Transverse colon (tissue), 4 donors: ENCODE data around the gene NLRC4. TPM values are rescaled to one million over a fixed set of nuclear protein-coding genes. Genes with fewer than 3 reads are reported as not detected.

Source experiments
- DNase-seq: peaks from one replicate; pipeline ENCODE4 v3.0.0-alpha.2; 2019
- H3K27ac ChIP-seq, 4 donors: fragments of 200-600 bp; sonication (generic); 2 replicates each; pipeline ENCODE4 v1.5.1; 2016 to 2018; ENCODE audit warnings: inconsistent platforms in 4 of 4
- H3K27me3 ChIP-seq: fragments of 200-600 bp; sonication (generic); 2 replicates; pipeline ENCODE4 v1.5.1; 2017; ENCODE audit warnings: inconsistent platforms
- H3K36me3 ChIP-seq, 4 donors: fragments of 200-600 bp; sonication (generic); 2 replicates each; pipeline ENCODE4 v1.5.1; 2017 to 2019; ENCODE audit warnings: inconsistent platforms in 4 of 4
- H3K4me1 ChIP-seq, 4 donors: fragments of 200-600 bp; sonication (generic); 2 replicates each; pipeline ENCODE4 v1.5.1; 2017 to 2020; ENCODE audit warnings: inconsistent platforms in 4 of 4
- H3K4me3 ChIP-seq, 4 donors: fragments of 200-600 bp; sonication (generic); 1 replicate in 1 of 4; 2 replicates in 3 of 4; pipeline versions ENCODE4 v1.5.1 to v1.6.1; 2017 to 2019; ENCODE audit warnings: inconsistent platforms in 4 of 4
- H3K9me3 ChIP-seq, 2 donors: fragments of 200-600 bp; sonication (generic); 2 replicates each; pipeline ENCODE4 v1.5.1; 2017 to 2019; ENCODE audit warnings: inconsistent platforms in 2 of 2
- EP300 ChIP-seq: sonication (generic); formaldehyde crosslinking; IDR thresholded peaks from one replicate; pipeline ENCODE4 v1.6.1; 2017; ENCODE audit warnings: antibody characterized with exemption, low read depth
- POLR2A ChIP-seq: fragments of 450-650 bp; IDR thresholded peaks from one replicate; pipeline ENCODE4 v1.6.1; 2016; ENCODE audit warnings: antibody characterized with exemption, mild to moderate bottlenecking, moderate library complexity
- POLR2AphosphoS5 ChIP-seq, 3 donors: sonication (generic); formaldehyde crosslinking; IDR thresholded peaks; one replicate each; pipeline ENCODE4 v1.6.1; 2016; ENCODE audit warnings: antibody characterized with exemption in 3 of 3
- WGBS, 2 donors: methylation state at CpG; one replicate each; pipeline ENCODE4 v1.1.5; 2018; ENCODE audit warnings: low coverage in 1 of 2; 5-methylcytosine and 5-hydroxymethylcytosine counted together
- in situ Hi-C, 4 donors: fragments of 200-750 bp; cut with MboI; loops; one replicate each; pipeline versions ENCODE4 v1.15.0 to v1.15.1; 2017; ENCODE audit warnings: low sequenced_read_pairs in 3 of 4, low pct_ligation_motif_present in 1 of 4, low pct_unique_long_range_greater_than_20kb in 1 of 4
- intact Hi-C: fragments of 100-400 bp; cut with DNase I; formaldehyde crosslinking; loops from one replicate; pipeline ENCODE4 v1.15.1; 2023; ENCODE audit warnings: low total_unique reads
- total RNA-seq, 4 donors: library from RNA; depleted of rRNA; stranded (reverse); fragments of >200 nt; gene quantifications; one replicate each; pipeline ENCODE4 v1.1.0, GENCODE V29; 2016
- TF ChIP-seq, protein P1 (sequence below), 5 experiments: fragments of 200-600 bp in 3 of 5; fragments of 450-650 bp in 2 of 5; sonication (generic) in 3 of 5; IDR thresholded peaks; 1 replicate in 2 of 5; 2 replicates in 3 of 5; pipeline ENCODE4 v1.5.1; 2016 to 2017; ENCODE audit warnings: antibody characterized with exemption in 5 of 5, inconsistent platforms in 3 of 5, mild to moderate bottlenecking in 2 of 5, moderate library complexity in 1 of 5

NLRC4 gene
- total RNA-seq, 4 donors from 2014 or later = 0.20 to 1.4 (median 0.39) TPM

DNA sequence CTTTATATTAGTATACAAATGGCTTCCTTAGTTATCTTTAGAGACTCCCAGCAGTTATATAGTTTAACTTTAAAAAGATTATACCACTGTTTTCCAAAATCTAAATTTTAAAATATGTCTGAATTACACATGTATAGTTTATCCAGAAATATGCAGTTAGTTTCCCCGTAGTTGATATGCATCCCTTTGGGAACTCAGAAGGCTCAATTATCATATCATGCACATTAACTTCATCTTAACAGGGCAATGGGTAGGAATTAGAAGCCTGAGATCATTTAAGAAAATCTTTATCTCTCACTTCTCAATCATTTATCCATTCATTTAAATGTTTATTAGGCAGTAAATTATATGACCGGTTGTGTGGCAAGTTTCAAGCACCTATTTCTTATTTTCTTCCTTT is 27.2 kb downstream of the NLRC4 start:
- no peaks in the 10 kb centered on the region for H3K9me3 ChIP-seq
- H3K27me3 ChIP-seq = no peaks in the 10 kb centered on the region
- intact Hi-C loops = no loop called here
- no peak overlapping the region for H3K4me3 ChIP-seq
- no peaks in the 10 kb centered on the region for H3K4me1 ChIP-seq
- in situ Hi-C loops = no loop called here
- no peak for DNase-seq
- TF ChIP-seq EP300 = no peak
- TF ChIP-seq POLR2A = no peak
- 91 to 92% methylated on average over 2 of the region's 2 CpGs for WGBS, 2 donors
- H3K27ac ChIP-seq = no peak overlapping the region
- no peaks in the 10 kb centered on the region for H3K36me3 ChIP-seq

DNA sequence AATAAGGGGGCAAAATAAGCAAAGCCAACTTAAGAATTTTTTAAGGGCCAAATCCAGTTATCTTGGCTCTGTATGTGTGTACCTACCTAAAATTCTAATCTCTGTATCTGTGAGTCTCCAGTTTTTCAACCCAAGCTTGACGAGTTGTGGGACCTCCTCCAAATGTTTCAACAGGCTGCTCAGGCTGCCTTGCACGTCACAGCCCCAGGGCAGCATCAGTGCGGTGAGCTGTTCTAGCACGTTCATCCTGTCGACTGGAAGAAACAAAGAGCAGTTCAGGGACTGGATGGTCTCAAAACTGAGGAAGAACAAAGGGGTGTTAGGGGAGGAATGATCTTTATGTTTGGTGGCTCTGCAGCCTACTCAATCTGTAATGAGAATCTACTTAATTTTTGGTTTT is 29.4 kb downstream of the NLRC4 start:
- H3K27ac ChIP-seq = no peak overlapping the region
- TF ChIP-seq POLR2A = no peak
- TF ChIP-seq POLR2AphosphoS5 (IDR thresholded peaks at IDR 0.05) = no peak
- TF ChIP-seq, protein P1, sequence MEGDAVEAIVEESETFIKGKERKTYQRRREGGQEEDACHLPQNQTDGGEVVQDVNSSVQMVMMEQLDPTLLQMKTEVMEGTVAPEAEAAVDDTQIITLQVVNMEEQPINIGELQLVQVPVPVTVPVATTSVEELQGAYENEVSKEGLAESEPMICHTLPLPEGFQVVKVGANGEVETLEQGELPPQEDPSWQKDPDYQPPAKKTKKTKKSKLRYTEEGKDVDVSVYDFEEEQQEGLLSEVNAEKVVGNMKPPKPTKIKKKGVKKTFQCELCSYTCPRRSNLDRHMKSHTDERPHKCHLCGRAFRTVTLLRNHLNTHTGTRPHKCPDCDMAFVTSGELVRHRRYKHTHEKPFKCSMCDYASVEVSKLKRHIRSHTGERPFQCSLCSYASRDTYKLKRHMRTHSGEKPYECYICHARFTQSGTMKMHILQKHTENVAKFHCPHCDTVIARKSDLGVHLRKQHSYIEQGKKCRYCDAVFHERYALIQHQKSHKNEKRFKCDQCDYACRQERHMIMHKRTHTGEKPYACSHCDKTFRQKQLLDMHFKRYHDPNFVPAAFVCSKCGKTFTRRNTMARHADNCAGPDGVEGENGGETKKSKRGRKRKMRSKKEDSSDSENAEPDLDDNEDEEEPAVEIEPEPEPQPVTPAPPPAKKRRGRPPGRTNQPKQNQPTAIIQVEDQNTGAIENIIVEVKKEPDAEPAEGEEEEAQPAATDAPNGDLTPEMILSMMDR (IDR thresholded peaks at IDR 0.05) = no peak
- no peak for TF ChIP-seq EP300
- H3K27me3 ChIP-seq = no peaks in the 10 kb centered on the region
- 81% methylated on average over 5 of the region's 5 CpGs; no CpG with 5 or more reads in 1 of the 2 donors for WGBS, 2 donors
- no peak overlapping the region for H3K4me3 ChIP-seq
- H3K9me3 ChIP-seq = no peaks in the 10 kb centered on the region
- intact Hi-C loops = no loop called here
- no peaks in the 10 kb centered on the region for H3K4me1 ChIP-seq
- no peak for DNase-seq
- in situ Hi-C loops = no loop called here
- no peaks in the 10 kb centered on the region for H3K36me3 ChIP-seq

DNA sequence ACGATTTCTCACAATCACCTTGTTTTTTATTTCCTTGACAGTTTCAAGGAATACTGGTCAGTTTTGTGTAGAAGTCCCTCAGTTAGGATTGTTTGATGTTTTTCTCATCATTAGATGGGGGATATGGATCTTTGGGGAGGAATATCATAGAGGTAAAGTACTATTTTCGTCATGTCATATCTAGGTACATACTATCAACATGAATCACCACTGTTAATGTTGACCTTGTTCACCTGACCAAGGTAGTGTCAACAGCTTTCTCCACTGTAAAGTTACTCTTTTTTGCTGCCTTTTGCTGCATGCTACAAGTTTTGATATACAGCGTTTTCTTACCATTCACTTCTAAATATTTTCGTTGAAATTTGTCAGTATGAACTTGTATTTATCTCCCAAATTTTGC is 32.7 kb downstream of the NLRC4 start:
- Histone ChIP-seq H3K27me3 (no peaks in the 10 kb centered on the region), H3K4me3 (no peak overlapping the region), H3K36me3 (no peaks in the 10 kb centered on the region), H3K4me1 (no peaks in the 10 kb centered on the region), H3K9me3 (no peaks in the 10 kb centered on the region), H3K27ac (no peak overlapping the region)
- DNase-seq = no peak
- 82 to 92% methylated on average over 4 of the region's 4 CpGs for WGBS, 2 donors
- intact Hi-C loops (no loop called here), in situ Hi-C loops (no loop called here)
- no peak for TF ChIP-seq POLR2AphosphoS5 (IDR thresholded peaks at IDR 0.05)
- TF ChIP-seq EP300 = no peak
- no peak for TF ChIP-seq POLR2A
- TF ChIP-seq, protein P1 (IDR thresholded peaks at IDR 0.05) = no peak

DNA sequence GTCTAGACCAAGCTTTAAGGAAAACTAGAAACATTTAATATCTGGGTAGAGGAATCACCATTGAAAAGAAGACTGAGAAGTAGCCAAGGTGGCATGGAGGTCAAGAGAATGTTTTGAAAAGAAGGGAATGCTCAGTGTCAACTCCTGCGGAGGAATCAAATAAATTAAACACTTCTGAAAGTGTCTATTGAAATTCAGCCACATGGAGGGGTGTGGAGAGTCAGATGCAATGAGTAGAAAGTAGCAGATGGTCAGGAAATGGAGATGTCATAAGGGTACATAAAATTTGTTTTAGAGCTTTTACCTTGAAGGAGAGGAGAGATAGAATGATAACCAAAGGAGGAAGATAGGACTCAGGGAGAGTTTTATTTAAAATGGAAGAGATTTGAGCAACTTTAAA is 35.1 kb downstream of the NLRC4 start:
- Histone ChIP-seq H3K4me1 (no peaks in the 10 kb centered on the region), H3K9me3 (no peaks in the 10 kb centered on the region), H3K4me3 (no peak overlapping the region), H3K27ac (no peak overlapping the region), H3K36me3 (no peaks in the 10 kb centered on the region), H3K27me3 (no peaks in the 10 kb centered on the region)
- in situ Hi-C loops = no loop called here
- intact Hi-C loops = no loop called here
- no peak for DNase-seq
- TF ChIP-seq EP300 = no peak
- TF ChIP-seq, protein P1 (IDR thresholded peaks at IDR 0.05) = no peak
- TF ChIP-seq POLR2AphosphoS5 (IDR thresholded peaks at IDR 0.05) = no peak
- no peak for TF ChIP-seq POLR2A
- WGBS, 2 donors = 25 to 39% methylated on average over 1 of the region's 1 CpG

DNA sequence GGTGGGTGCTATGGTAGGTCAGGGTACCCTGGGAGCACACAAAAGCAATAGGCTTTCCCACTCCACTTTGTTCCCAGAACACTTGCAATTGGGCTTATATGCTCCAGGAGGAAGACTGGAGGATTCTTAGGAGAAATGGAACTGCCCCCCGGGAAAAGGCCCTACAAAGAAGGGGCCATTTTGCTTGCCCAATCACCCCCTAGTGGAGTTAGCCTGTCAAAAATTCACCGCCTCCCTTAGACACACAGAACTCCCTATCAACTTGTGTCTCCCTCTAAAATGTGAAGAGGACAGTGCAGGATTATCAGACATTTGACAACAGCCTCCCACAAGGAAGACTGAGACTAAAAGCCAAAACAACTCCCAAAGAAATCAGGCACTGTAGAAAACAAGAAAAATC is 36.5 kb downstream of the NLRC4 start:
- in situ Hi-C loops (no loop called here), intact Hi-C loops (no loop called here)
- no peaks in the 10 kb centered on the region for H3K4me1 ChIP-seq
- no peaks in the 10 kb centered on the region for H3K27me3 ChIP-seq
- no peak overlapping the region for H3K4me3 ChIP-seq
- no peak for DNase-seq
- 85% methylated on average over 2 of the region's 2 CpGs; no CpG with 5 or more reads in 1 of the 2 donors for WGBS, 2 donors
- no peaks in the 10 kb centered on the region for H3K9me3 ChIP-seq
- H3K27ac ChIP-seq = no peak overlapping the region
- no peak for TF ChIP-seq POLR2AphosphoS5 (IDR thresholded peaks at IDR 0.05)
- TF ChIP-seq, protein P1 (IDR thresholded peaks at IDR 0.05) = no peak
- no peak for TF ChIP-seq EP300
- no peak for TF ChIP-seq POLR2A
- H3K36me3 ChIP-seq = peaks cover 0 to 9% (median 2%) of the 10 kb centered on the region in 4 donors
